Measurements from ENCODE around the gene RYR1.

GRCh38 chr19:38599722-38600121 is 166.2 kb downstream of the RYR1 start:
- TF ChIP-seq POLR2A (IDR thresholded peaks at IDR 0.05) (no peak), CTCF (IDR thresholded peaks at IDR 0.05) (no peak)

Data from thyroid gland (tissue), 4 donors.